ENCODE measurements around the gene TATDN3.
"Not testable (repeated sequence)": the region's sequence is repeated elsewhere in the genome, so short reads cannot be mapped to it uniquely, and the experiment has no call there.

Gene TATDN3

DNA sequence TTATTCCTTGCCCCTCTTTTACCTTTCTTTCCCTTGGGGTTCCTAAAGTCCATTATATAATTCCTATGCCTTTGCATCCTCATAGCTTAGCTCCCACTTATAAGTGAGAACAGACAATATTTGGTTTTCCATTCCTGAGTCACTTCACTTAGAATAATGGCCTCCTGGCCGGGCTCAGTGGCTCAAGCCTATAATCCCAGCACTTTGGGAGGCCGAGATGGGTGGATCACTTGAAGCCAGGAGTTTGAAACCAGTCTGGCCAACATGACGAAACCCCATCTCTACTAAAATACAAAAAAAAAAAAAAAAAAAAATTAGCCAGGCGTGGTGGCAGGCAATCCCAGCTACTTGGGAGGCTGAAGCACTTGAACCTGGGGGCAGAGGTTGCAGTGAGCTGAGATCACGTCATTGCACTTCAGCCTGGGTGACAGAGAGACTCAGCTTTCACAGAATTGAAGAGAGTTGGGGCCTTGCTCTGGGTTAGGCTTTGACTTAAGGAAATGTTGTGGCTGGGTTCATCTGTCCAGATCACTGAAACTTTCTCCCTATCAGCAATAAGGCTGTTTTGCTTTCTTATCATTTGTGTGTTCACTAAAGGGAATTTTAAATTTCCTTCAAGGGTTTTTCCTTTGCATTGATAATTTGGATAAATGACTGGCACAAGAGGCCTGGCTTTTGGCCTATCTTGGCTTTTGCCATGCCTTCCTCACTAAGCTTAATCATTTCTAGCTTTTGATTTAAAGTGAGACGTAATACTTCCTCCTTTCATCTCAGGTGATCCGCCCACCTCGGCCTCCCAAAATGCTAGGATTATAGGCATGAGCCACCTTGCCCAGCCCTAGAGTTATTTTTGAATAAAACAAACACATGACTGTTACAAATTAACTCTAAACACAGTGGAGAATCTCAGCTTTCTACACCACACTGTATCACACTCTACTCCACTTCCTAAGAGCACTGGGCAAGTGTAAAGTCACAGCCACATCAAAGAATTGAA, 41.8 kb downstream of the TATDN3 start:
- not testable (repeated sequence) for DNase-seq

DNA sequence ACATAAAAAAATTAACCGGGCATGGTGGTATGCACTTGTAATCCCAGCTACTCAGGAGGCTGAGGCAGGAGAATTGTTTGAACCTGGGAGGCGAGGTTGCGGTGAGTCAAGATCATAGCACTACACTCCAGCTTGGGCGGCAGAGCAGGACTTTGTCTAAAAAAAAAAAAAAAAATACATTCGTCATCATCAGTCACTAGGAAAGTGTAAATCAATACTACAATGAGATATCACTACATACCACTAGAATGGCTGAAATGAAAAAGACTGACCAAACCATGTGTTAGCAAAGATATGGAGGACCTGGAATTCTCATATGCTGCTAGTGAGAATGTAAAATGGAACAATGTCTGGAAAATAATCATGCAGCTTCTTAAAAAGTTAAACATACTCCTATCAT, 46.5 kb downstream of the TATDN3 start:
- no peak for DNase-seq

DNA sequence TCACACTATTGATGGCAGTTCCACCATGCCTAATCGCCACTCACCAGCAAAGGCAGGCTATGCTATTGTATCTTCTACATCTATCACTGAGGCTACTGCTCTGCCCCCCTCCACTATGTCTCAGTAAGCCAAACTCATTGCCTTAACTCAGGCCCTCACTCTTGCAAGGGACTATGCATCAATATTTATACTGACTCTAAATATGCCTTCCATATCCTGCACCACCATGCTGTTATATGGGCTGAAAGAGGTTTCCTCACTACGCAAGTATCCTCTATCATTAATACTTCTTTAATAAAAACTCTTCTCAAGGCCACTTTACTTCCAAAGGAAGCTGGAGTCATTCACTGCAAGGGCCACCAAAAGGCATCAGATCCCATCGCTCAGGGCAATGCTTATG, 52.8 kb downstream of the TATDN3 start:
- DNase-seq: not testable (repeated sequence)

DNA sequence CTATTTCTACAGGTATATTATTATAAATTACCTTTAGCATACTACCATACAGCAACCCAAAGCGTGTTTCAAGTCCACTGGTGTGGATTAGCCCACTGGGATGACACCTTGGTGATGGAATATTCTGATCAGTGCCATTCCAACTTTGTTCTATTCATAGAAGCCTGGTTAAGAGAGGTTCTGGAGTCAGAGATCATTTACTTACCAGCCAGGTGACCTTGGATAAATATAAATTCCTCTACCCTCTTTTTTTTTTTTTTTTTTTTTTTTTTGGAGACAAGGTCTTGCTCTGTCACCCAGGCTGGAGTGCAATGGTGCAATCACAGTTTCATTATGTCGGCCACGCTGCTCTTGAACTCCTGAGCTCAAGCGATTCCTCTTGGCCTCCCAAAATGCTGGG, 55.9 kb downstream of the TATDN3 start, which contains the start of gene SPATA45:
TSS of gene SPATA45 (minus strand) at position 101 of the 400 bp plus-strand sequence. CDS start 11,500 bp downstream, outside the sequence.
- no peak for DNase-seq

DNA sequence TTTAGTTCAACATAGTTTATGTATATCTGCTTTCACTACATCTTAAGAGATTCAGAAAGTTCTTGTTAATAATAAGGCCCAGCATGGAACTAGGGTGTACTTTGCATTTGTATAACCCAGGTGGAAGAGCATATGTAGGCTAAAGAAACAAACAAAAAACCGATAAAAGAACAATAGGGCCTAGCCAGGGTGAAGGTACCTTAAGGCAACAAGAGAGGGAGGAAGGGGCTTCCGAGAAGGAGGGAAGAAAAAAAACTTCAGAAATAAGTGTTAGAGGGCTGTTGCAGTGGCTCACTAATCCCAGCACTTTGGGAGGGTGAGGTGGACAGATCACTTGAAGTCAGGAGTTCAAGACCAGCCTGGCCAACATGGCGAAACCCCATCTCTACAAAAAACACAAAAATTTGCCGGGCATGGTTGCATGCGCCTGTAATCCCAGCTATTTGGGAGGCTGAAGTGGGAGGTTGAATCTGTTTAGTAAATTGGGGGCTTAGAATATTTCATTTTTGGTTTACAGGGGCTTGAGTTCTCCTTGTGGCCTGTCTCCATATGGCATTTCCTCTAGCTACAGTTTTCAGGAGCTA, 60.5 kb downstream of the TATDN3 start:
- no peak for DNase-seq

DNA sequence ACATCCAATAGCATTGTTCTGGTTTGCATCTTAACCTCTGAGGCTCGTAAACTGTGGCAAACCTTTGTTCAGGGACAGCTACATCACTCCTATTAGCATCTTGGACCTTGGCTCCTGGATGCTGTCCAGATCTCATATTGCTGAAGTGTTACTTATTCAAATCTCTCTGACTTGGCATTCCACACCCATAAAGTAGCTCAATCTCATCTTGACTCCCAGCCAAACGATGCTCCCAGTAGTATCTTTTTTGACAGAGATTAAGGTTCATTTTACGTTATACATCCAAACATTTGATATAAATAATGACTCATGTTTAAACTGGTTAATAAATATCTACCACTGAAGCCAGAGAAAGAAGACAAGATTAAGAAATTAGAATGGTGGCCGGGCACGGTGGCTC, 62.0 kb downstream of the TATDN3 start:
- DNase-seq: no peak

DNA sequence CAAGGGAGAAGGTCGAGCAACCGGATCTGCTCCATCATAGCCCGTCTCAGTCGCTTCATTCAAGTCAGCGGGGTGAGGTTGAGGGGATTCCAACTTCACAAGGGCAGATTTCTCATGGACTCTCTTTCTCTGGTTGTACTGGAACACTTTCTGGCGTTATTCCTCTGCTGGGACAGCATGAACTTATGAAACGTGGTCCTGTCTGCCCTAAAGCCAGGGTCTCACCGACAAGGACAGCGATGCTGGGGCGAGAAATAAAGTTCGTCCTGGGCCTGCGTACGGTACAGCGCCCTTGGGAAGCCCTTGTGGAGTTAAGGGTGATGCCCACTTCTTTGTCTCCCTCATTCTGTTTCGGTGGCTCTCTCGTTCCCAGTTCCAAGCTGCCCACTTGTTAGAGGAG, 65.1 kb downstream of the TATDN3 start:
- no peak for DNase-seq

DNA sequence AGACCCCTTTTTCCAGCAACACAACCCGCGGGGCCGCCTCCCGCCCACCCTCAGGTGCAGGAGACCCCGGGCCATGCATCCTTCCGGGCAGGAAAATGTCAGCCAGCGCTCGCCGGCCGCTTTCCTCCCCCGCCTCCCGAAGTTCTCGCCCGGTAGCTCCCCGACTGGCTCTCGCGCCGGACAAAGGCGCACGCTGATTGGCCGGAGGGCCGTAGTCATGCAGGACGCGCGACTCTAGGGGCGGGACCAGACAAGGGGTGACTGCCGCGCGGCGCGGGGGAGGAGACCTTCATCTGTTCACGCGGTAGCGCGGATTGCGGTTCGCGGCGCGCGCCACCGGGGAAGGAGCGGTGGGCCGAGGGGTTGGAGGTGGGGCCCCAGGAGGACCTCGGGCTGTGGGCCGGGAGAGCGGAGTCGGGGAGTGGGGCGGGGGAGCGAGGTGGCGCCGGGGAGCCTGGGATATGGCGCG, 66.3 kb downstream of the TATDN3 start, which contains the start of gene FLVCR1:
TSS of gene FLVCR1 (plus strand) at position 284 of the 469 bp plus-strand sequence. CDS start at position 462, 178 bp downstream.
- peak; percentile 52 for DNase-seq

DNA sequence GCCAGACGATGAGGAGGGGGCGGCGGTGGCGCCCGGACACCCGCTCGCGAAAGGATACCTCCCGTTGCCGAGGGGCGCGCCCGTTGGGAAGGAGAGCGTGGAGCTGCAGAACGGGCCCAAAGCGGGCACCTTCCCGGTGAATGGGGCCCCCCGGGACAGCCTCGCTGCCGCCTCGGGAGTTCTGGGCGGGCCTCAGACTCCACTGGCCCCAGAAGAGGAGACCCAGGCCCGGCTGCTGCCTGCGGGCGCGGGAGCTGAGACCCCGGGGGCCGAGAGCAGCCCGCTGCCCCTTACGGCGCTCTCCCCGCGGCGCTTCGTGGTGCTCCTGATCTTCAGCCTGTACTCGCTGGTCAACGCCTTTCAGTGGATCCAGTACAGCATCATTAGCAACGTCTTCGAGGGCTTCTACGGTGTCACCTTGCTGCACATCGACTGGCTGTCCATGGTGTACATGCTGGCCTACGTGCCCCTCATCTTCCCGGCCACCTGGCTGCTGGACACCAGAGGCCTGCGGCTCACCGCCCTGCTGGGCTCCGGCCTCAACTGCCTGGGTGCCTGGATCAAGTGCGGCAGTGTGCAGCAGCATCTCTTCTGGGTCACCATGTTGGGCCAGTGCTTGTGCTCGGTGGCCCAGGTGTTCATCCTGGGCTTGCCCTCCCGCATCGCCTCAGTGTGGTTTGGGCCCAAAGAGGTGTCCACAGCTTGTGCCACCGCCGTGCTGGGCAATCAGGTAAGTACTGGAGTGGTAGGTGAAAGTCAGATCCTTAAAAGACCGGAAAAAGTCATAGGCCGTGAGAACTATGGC, 67.0 kb downstream of the TATDN3 start:
- DNase-seq: no peak

DNA sequence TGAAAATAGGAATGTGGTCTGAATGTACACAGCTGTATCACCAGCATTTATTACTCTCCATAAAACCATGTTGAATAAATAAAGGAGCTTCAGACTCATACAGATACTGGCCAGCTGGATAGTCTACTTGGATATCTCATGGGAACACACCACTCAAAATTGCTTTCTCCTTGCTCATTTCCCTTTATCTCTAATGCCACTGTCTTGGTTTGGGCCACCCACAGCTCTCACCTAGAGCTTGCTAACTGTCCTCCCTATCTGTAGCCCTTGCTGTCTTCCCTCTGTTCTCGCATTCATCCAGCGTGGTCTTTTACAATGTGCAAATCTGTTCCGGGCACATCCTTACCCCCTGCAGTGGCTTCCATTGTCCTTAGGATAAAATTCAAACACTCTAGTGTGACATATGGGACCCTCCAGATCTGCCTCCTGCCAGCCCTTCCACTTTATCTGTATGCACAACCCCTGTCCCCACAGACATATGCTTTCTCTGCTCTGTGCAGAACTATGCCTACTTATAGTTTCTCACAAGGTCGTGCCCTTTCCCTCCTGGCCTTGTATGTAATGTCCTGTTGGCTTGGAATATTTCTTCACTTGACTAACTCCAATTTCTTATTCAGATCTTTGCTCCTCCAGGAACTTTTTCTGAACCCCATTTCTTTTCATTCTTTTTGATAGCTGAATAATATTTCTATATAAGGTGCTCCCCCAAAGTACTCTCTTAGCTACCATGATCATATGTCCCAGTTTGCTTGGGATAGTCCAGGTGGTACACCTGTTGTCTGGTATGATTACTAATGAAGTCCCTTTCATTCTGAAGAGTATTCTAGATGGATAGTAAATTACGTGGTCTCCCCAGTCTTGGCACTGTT, 69.3 kb downstream of the TATDN3 start:
- no peak for DNase-seq

DNA sequence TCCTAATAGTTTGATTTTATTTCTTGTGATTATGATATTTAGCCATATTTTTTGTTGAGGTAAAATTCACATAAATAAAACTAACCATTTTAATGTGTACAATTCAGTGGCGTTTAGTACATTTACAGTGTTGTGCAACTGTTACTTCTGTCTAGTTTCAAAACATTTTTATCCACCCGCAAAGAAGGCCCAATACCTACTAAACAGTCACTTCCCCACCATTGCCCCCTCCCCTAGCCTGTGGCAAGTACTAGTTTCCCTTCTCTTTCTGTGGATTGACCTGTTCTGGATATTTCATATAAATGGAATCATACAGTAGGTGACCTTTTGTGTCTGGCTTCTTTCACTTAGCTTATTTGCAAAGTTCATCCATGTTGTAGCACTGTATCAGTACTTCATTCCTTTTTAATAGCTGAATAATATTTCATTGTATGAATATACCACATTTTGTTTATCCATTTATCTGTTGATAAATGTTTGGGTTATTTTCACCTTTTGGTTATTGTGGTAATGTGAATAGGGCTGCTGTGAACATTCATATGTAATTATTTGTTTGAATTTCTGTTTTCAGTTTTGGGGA, 70.5 kb downstream of the TATDN3 start:
- no peak for DNase-seq

DNA sequence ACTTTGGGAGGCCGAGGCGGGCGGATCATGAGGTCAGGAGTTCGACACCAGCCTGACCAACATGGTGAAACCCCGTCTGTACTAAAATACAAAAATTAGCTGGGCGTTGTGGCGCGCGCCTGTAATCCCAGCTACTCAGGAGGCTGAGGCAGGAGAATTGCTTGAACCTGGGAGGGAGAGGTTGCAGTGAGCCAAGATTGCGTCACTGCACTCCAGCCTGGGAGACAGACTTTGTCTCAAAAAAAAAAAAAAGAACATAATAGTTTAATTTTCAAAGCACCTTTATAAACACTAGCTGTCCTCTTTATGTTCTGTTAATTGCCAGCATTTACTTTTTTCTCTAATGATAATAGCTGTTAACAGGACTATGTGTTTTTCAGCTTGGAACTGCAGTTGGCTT, 71.7 kb downstream of the TATDN3 start:
- not testable (repeated sequence) for DNase-seq

DNA sequence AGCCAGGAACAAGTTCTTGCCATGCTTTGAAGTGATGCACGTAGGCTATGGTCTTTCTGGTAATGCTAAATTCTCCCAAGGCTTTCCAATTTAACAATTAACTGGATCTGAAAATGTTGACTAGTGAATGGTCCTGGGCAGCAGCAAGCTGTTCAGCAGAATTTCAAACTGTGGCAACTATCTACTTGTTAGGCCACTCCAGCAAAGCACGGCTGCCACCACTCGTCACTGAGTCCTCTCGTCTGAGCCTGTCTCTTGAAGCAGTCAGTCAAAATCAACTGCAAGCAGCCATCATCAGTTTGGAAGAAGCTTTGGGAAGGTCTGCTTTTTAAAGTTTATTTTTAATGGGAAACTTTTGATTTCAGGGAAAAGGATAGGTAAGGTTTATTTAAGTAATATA, 72.5 kb downstream of the TATDN3 start:
- no peak for DNase-seq
